ENCODE results near the gene RFC4.

GRCh38 chr3:186841620-186842019 is 35.3 kb upstream of the RFC4 start:
- TF ChIP-seq RBAK (tag by site-specific recombination; IDR thresholded peaks at IDR 0.05) = no peak
- no peak for TF ChIP-seq CTCF (tag by site-specific recombination; IDR thresholded peaks at IDR 0.05)
- TF ChIP-seq ATF2 (tag by site-specific recombination; IDR thresholded peaks at IDR 0.05; ENCODE audit: low read depth) = no peak
- no peak for TF ChIP-seq ZNF394 (tag by site-specific recombination; IDR thresholded peaks at IDR 0.05; ENCODE audit: borderline replicate concordance)

Measured in HEK293 (cell line).